Neutrophil (primary cell): ENCODE data around the gene BCL11A.

Experiments
- H3K27ac ChIP-seq: fragments of 200-600 bp; sonication (generic); 2 replicates; pipeline ENCODE4 v1.5.1; 2016; ENCODE audit warnings: mild to moderate bottlenecking, moderate library complexity
- H3K27me3 ChIP-seq: fragments of 200-600 bp; sonication (generic); 2 replicates; pipeline ENCODE4 v1.6.0; 2016; ENCODE audit warnings: mild to moderate bottlenecking
- H3K36me3 ChIP-seq: fragments of 200-600 bp; sonication (generic); 2 replicates; pipeline ENCODE4 v1.5.1; 2017
- H3K4me1 ChIP-seq, 2 experiments: fragments of 200-600 bp in 1 of 2; sonication (generic) in 1 of 2; 1 replicate in 1 of 2; 2 replicates in 1 of 2; pipeline versions ENCODE4 v1.5.1 to v1.6.1; 2013 to 2016; ENCODE audit warnings: low read depth in 1 of 2, low read length in 1 of 2, mild to moderate bottlenecking in 1 of 2, moderate library complexity in 1 of 2; ENCODE audit not compliant: control insufficient read depth in 1 of 2, insufficient read depth in 1 of 2
- H3K4me3 ChIP-seq, 2 experiments: fragments of 200-600 bp in 1 of 2; sonication (generic) in 1 of 2; 1 replicate in 1 of 2; 2 replicates in 1 of 2; pipeline ENCODE4 v1.5.1; 2013 to 2016; ENCODE audit warnings: low read depth in 1 of 2, low read length in 1 of 2, mild to moderate bottlenecking in 1 of 2, moderate library complexity in 1 of 2
- H3K9me3 ChIP-seq: fragments of 200-600 bp; sonication (generic); 2 replicates; pipeline ENCODE4 v1.5.1; 2016
- CTCF ChIP-seq: fragments of 200-600 bp; sonication (generic); IDR thresholded peaks from 2 replicates; pipeline ENCODE4 v1.5.1; 2016; ENCODE audit warnings: antibody characterized with exemption

The BCL11A gene

GRCh38 chr2:60409531-60409871 is 144.0 kb downstream of the BCL11A start:
- Histone ChIP-seq H3K27ac (no peak overlapping the region), H3K27me3 (no peaks in the 10 kb centered on the region), H3K4me3 (no peak overlapping the region), H3K4me1 (peaks cover 44% of the 10 kb centered on the region in 2 experiments), H3K36me3 (no peaks in the 10 kb centered on the region), H3K9me3 (no peaks in the 10 kb centered on the region)
- no peak for TF ChIP-seq CTCF

GRCh38 chr2:60408811-60409530 is 144.5 kb downstream of the BCL11A start:
- Histone ChIP-seq H3K4me1 (peaks cover 43% of the 10 kb centered on the region in 2 experiments), H3K36me3 (no peaks in the 10 kb centered on the region), H3K27me3 (no peaks in the 10 kb centered on the region), H3K27ac (no peak overlapping the region), H3K9me3 (no peaks in the 10 kb centered on the region), H3K4me3 (no peak overlapping the region)
- no peak for TF ChIP-seq CTCF

GRCh38 chr2:60408207-60408606 is 145.2 kb downstream of the BCL11A start:
- Histone ChIP-seq H3K4me3 (no peak overlapping the region), H3K36me3 (no peaks in the 10 kb centered on the region), H3K9me3 (no peaks in the 10 kb centered on the region), H3K4me1 (peaks cover 36% of the 10 kb centered on the region in 2 experiments), H3K27me3 (no peaks in the 10 kb centered on the region), H3K27ac (no peak overlapping the region)
- TF ChIP-seq CTCF = no peak

- no peaks in the 10 kb centered on the region for H3K27me3 ChIP-seq
- no peaks in the 10 kb centered on the region for H3K36me3 ChIP-seq
- no peaks in the 10 kb centered on the region for H3K9me3 ChIP-seq
- H3K4me1 ChIP-seq = peaks cover 28 to 29% of the 10 kb centered on the region in 2 experiments
- no peak for TF ChIP-seq CTCF
- no peak overlapping the region for H3K4me3 ChIP-seq
- no peak overlapping the region for H3K27ac ChIP-seq
Observed at GRCh38 chr2:60407398-60407797, 146.1 kb downstream of the BCL11A start.

DNA sequence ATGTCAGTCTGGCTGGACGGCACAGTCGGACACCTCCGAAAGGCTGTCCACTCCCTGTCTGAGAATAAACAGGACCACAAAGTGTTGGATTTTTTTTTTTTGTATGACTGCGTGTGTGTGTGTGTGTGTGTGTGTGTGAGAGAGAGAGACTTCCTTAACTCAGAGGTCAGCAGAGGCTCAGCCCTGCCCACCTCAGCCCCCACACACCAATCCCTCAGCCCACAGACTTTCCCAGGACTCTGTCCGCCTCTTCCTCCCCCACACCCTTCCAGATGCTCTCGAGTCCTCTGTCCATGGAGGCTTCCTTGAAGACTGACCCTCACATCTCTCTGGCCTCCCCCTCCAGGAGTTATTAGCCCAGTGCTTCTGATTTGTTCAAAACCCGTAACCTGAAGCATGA is 147.3 kb downstream of the BCL11A start:
- H3K9me3 ChIP-seq = no peaks in the 10 kb centered on the region
- no peak overlapping the region for H3K27ac ChIP-seq
- TF ChIP-seq CTCF = no peak
- no peak overlapping the region for H3K4me3 ChIP-seq
- no peaks in the 10 kb centered on the region for H3K36me3 ChIP-seq
- peaks cover 15 to 16% of the 10 kb centered on the region in 2 experiments for H3K4me1 ChIP-seq
- no peaks in the 10 kb centered on the region for H3K27me3 ChIP-seq
